ENCODE results near the gene EVX1. TPM values are rescaled to one million over a fixed set of nuclear protein-coding genes. Genes with fewer than 3 reads are reported as not detected.

EVX1 gene
- total RNA-seq, 1 donor: not detected

- Histone ChIP-seq H3K4me3 (ENCODE audit: low read length) (no peak overlapping the region), H3K9me3 (ENCODE audit: low read depth, low read length) (no peaks in the 10 kb centered on the region), H3K27me3 (ENCODE audit: insufficient read depth, low read length) (peaks cover 91% of the 10 kb centered on the region), H3K4me1 (ENCODE audit: insufficient read depth, low read length) (peaks cover 8% of the 10 kb centered on the region)
Observed at GRCh38 chr7:27213433-27214238, 29.0 kb upstream of the EVX1 start.

- peaks cover 90% of the 10 kb centered on the region for H3K27me3 ChIP-seq (ENCODE audit: insufficient read depth, low read length)
- peaks cover 8% of the 10 kb centered on the region for H3K4me1 ChIP-seq (ENCODE audit: insufficient read depth, low read length)
- no peak overlapping the region for H3K4me3 ChIP-seq (ENCODE audit: low read length)
- H3K9me3 ChIP-seq (ENCODE audit: low read depth, low read length): no peaks in the 10 kb centered on the region
Observed at GRCh38 chr7:27214239-27214950, 28.2 kb upstream of the EVX1 start.

- no peaks in the 10 kb centered on the region for H3K9me3 ChIP-seq (ENCODE audit: low read depth, low read length)
- peaks cover 91% of the 10 kb centered on the region for H3K27me3 ChIP-seq (ENCODE audit: insufficient read depth, low read length)
- H3K4me3 ChIP-seq (ENCODE audit: low read length): no peak overlapping the region
- H3K4me1 ChIP-seq (ENCODE audit: insufficient read depth, low read length): peaks cover 7% of the 10 kb centered on the region
Observed at GRCh38 chr7:27215356-27215755, 27.2 kb upstream of the EVX1 start.

- no peaks in the 10 kb centered on the region for H3K9me3 ChIP-seq (ENCODE audit: low read depth, low read length)
- no peak overlapping the region for H3K4me3 ChIP-seq (ENCODE audit: low read length)
- peaks cover 6% of the 10 kb centered on the region for H3K4me1 ChIP-seq (ENCODE audit: insufficient read depth, low read length)
- H3K27me3 ChIP-seq (ENCODE audit: insufficient read depth, low read length): peaks cover 91% of the 10 kb centered on the region
Observed at GRCh38 chr7:27217951-27218350, 24.7 kb upstream of the EVX1 start.

GRCh38 chr7:27219821-27220220, 22.8 kb upstream of the EVX1 start:
- H3K4me3 ChIP-seq (ENCODE audit: low read length): no peak overlapping the region
- H3K27me3 ChIP-seq (ENCODE audit: insufficient read depth, low read length): peaks cover 91% of the 10 kb centered on the region
- H3K4me1 ChIP-seq (ENCODE audit: insufficient read depth, low read length): peaks cover 6% of the 10 kb centered on the region
- H3K9me3 ChIP-seq (ENCODE audit: low read depth, low read length): no peaks in the 10 kb centered on the region

GRCh38 chr7:27220440-27220955, 22.1 kb upstream of the EVX1 start:
- Histone ChIP-seq H3K9me3 (ENCODE audit: low read depth, low read length) (no peaks in the 10 kb centered on the region), H3K27me3 (ENCODE audit: insufficient read depth, low read length) (peaks cover 91% of the 10 kb centered on the region), H3K4me1 (ENCODE audit: insufficient read depth, low read length) (peaks cover 6% of the 10 kb centered on the region), H3K4me3 (ENCODE audit: low read length) (no peak overlapping the region)

DNA sequence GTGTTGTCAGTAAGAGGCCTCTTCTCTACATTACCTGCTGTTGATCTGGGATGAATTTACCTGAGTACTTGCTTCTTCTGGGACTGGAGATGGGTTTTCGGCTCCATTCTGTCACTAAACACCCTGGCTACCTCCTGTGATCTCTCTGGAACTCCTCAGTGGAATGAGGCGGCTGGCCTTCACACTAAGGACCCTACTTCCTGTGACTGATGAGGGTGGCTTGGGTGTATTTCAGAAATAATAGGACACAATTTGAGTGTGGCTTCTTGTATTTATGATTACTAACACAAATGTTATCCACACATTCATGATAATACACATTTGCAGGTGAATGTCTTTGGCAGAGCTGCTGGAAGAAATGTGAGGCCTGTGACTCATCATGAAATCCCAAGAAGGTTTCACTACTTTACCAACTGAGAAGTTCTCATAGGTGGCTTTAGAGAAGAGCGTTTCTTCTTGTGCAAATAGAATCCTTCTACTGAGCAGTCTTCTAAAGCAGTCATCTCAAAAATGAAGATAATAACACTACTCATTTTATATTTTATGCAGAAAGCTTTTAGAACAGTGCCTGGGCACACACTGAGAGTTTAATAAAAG, 21.3 kb upstream of the EVX1 start:
- H3K9me3 ChIP-seq (ENCODE audit: low read depth, low read length): no peaks in the 10 kb centered on the region
- H3K27me3 ChIP-seq (ENCODE audit: insufficient read depth, low read length): peaks cover 95% of the 10 kb centered on the region
- H3K4me1 ChIP-seq (ENCODE audit: insufficient read depth, low read length): peaks cover 6% of the 10 kb centered on the region
- H3K4me3 ChIP-seq (ENCODE audit: low read length): no peak overlapping the region

GRCh38 chr7:27223941-27224575, 18.5 kb upstream of the EVX1 start:
- Histone ChIP-seq H3K27me3 (ENCODE audit: insufficient read depth, low read length) (peaks cover 92% of the 10 kb centered on the region), H3K4me1 (ENCODE audit: insufficient read depth, low read length) (peaks cover 6% of the 10 kb centered on the region), H3K9me3 (ENCODE audit: low read depth, low read length) (no peaks in the 10 kb centered on the region), H3K4me3 (ENCODE audit: low read length) (no peak overlapping the region)

GRCh38 chr7:27224983-27225934, 17.3 kb upstream of the EVX1 start:
- Histone ChIP-seq H3K4me1 (ENCODE audit: insufficient read depth, low read length) (peaks cover 5% of the 10 kb centered on the region), H3K27me3 (ENCODE audit: insufficient read depth, low read length) (peaks cover 88% of the 10 kb centered on the region), H3K4me3 (ENCODE audit: low read length) (no peak overlapping the region), H3K9me3 (ENCODE audit: low read depth, low read length) (no peaks in the 10 kb centered on the region)

DNA sequence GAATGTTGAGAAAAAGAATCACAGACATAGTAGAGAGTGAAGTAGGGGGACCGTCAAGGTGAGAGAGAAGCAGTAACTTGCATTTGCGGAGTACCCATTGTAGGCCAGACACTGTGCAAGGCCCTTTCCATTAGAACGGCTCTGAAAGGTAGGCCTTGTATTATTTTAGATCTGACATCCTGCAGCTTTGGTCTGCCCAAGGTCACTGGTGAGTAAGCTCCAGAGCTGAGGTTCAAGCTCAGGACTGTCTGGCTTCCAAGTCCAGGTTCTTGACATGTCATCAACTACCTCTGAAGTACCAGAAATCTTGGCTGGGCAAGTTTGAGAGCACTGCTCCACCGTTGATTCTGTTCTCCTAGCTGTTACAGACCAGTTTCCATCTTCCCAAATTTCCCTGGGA, 13.2 kb upstream of the EVX1 start:
- no peaks in the 10 kb centered on the region for H3K9me3 ChIP-seq (ENCODE audit: low read depth, low read length)
- peaks cover 66% of the 10 kb centered on the region for H3K27me3 ChIP-seq (ENCODE audit: insufficient read depth, low read length)
- H3K4me1 ChIP-seq (ENCODE audit: insufficient read depth, low read length): no peaks in the 10 kb centered on the region
- H3K4me3 ChIP-seq (ENCODE audit: low read length): no peak overlapping the region

GRCh38 chr7:27235387-27236311, 7.0 kb upstream of the EVX1 start:
- peaks cover 79% of the 10 kb centered on the region for H3K27me3 ChIP-seq (ENCODE audit: insufficient read depth, low read length)
- no peak overlapping the region for H3K4me3 ChIP-seq (ENCODE audit: low read length)
- peaks cover 6% of the 10 kb centered on the region for H3K4me1 ChIP-seq (ENCODE audit: insufficient read depth, low read length)
- H3K9me3 ChIP-seq (ENCODE audit: low read depth, low read length): no peaks in the 10 kb centered on the region

- H3K27me3 ChIP-seq (ENCODE audit: insufficient read depth, low read length): peaks cover 98% of the 10 kb centered on the region
- H3K4me3 ChIP-seq (ENCODE audit: low read length): no peak overlapping the region
- H3K9me3 ChIP-seq (ENCODE audit: low read depth, low read length): no peaks in the 10 kb centered on the region
- peaks cover 10% of the 10 kb centered on the region for H3K4me1 ChIP-seq (ENCODE audit: insufficient read depth, low read length)
Observed at GRCh38 chr7:27237735-27238334, 4.8 kb upstream of the EVX1 start.

DNA sequence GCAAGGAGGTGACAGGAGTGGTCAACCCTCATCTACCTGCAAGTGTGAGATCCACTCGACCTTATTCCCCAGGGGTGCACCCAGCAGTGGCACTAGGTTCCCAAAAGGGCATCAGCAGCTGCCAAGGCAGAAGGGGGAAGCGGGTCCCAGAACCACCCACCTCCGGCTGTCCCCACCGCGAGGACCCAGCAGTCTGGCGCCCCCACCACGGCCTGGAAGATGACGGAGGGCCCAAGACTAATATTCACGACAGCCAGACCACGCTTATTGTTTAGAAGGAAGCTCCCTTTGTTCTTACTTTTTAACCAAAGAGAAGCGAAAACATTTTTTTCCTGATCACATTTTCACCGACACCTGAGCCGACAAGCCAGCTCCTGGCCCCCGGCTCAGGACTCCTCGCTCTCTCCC, 3.6 kb upstream of the EVX1 start:
- no peaks in the 10 kb centered on the region for H3K9me3 ChIP-seq (ENCODE audit: low read depth, low read length)
- peaks cover 98% of the 10 kb centered on the region for H3K27me3 ChIP-seq (ENCODE audit: insufficient read depth, low read length)
- no peak overlapping the region for H3K4me3 ChIP-seq (ENCODE audit: low read length)
- peaks cover 12% of the 10 kb centered on the region for H3K4me1 ChIP-seq (ENCODE audit: insufficient read depth, low read length)

All from mononuclear cell (primary cell).